ENCODE results near the gene DRAXIN. TPM values are rescaled to one million over a fixed set of nuclear protein-coding genes. Genes with fewer than 3 reads are reported as not detected.
A peak's percentile ranks its signal among the peaks of the same experiment; 100 is the strongest.

Gene DRAXIN
- total RNA-seq, 1 experiment from 2014 or later = 20.5 TPM

GRCh38 chr1:11701981-11702803 lies 10.7 kb downstream of the DRAXIN start:
- Histone ChIP-seq H3K56ac (ENCODE audit: insufficient read length, low read depth, low read length) (no peak overlapping the region), H2AFZ (ENCODE audit: low read length) (no peak overlapping the region), H4K20me1 (ENCODE audit: control insufficient read depth, insufficient read depth, insufficient read length) (peaks cover 8% of the 10 kb centered on the region)

More at GRCh38 chr1:11701981-11702803, 10.7 kb downstream of the DRAXIN start:
- no peak overlapping the region for H2BK5ac ChIP-seq (ENCODE audit: insufficient read length, low read length)
- Mint-ChIP-seq H3K27ac (no peak overlapping the region), H3K4me1 (peaks cover 50 to 54% of the 10 kb centered on the region in 2 experiments), H3K36me3 (ENCODE audit: insufficient read depth in 1 of 3, low read depth in 3 of 3) (peaks cover 0 to 4% (median 0%) of the 10 kb centered on the region in 3 experiments; a peak in 3 of 7 replicates), H3K9me3 (no peaks in the 10 kb centered on the region), H3K27me3 (ENCODE audit: low read depth) (no peaks in the 10 kb centered on the region), H3K4me3 (no peak overlapping the region)
- H3K23me2 ChIP-seq (ENCODE audit: insufficient read length, low read depth, low read length, poor library complexity, severe bottlenecking) = peaks cover 5% of the 10 kb centered on the region
- H3K79me2 ChIP-seq (ENCODE audit: insufficient read depth, low read length) = no peaks in the 10 kb centered on the region; the same call in 1 of the 2 replicates
- no peak for TF ChIP-seq CTCF (conservative IDR thresholded peaks at IDR 0.05)
- H3T11ph ChIP-seq (ENCODE audit: low read length) = no peak overlapping the region
- no peak overlapping the region for H3K4me2 ChIP-seq (ENCODE audit: insufficient read depth, insufficient read length, low read length)
- H2BK15ac ChIP-seq (ENCODE audit: low read depth, low read length) = no peak overlapping the region
- H4K5ac ChIP-seq (ENCODE audit: insufficient read length, low read depth, low read length) = peak overlapping the region; percentile 6
- 100% methylated on average over 5 of the region's 15 CpGs for WGBS (ENCODE audit: extremely low coverage, insufficient read length, low lambda C conversion rate)
- no peak overlapping the region for H3K23ac ChIP-seq (ENCODE audit: insufficient read length, low read depth, low read length)
- H3K27me3 ChIP-seq (ENCODE audit: insufficient read depth, low read length) = no peaks in the 10 kb centered on the region
- no peak overlapping the region for H2BK20ac ChIP-seq (ENCODE audit: low read depth, low read length, poor library complexity, severe bottlenecking)
- no peak overlapping the region for H2BK12ac ChIP-seq (ENCODE audit: insufficient read length, low read depth, low read length)
- H3K9ac ChIP-seq (ENCODE audit: extremely low read depth, insufficient read length, low read length) = no peak overlapping the region
- no peak overlapping the region for H3K27ac ChIP-seq (ENCODE audit: insufficient read length, low read depth, low read length)
- peak overlapping the region; percentile 15 for H4K8ac ChIP-seq (replicated peaks; ENCODE audit: insufficient read length, low read depth, low read length)
- no peak overlapping the region for H2BK120ac ChIP-seq (ENCODE audit: low read depth, low read length, poor library complexity, severe bottlenecking)
- H3K9me3 ChIP-seq (ENCODE audit: control insufficient read depth, low read depth, low read length) = no peaks in the 10 kb centered on the region
- no peak overlapping the region for H3K14ac ChIP-seq (ENCODE audit: insufficient read depth, low read length)
- peak overlapping the region; percentile 12 for H3K18ac ChIP-seq (ENCODE audit: insufficient read length, low read depth, low read length)
- no peaks in the 10 kb centered on the region for H3K79me1 ChIP-seq (ENCODE audit: insufficient read depth, low read depth, low read length, poor library complexity, severe bottlenecking)
- H4K91ac ChIP-seq (ENCODE audit: insufficient read length, low read depth, low read length) = no peak overlapping the region
- no peak for DNase-seq
- H3K4me1 ChIP-seq (ENCODE audit: insufficient read depth, low read length) = peaks cover 10% of the 10 kb centered on the region
- H2AK5ac ChIP-seq (ENCODE audit: insufficient read length, low read length) = no peak overlapping the region
- H3K4ac ChIP-seq (ENCODE audit: low read depth, low read length) = no peak overlapping the region

Measured in H9 (cell line).